ENCODE data around the gene MAP7D2.

MAP7D2 gene

GRCh38 chrX:19964017-19964710 lies 152.5 kb downstream of the MAP7D2 start:
- DNase-seq, result peak; percentile 79

- DNase-seq, result no peak
These were observed 155.8 kb downstream of the MAP7D2 start for GRCh38 chrX:19960913-19961312.

- DNase-seq, result no peak
These were observed 157.9 kb downstream of the MAP7D2 start for GRCh38 chrX:19958552-19959486.

GRCh38 chrX:19956923-19957322 lies 159.8 kb downstream of the MAP7D2 start:
- no peak for DNase-seq

All from activated CD4-positive, alpha-beta T cell treated with anti-CD3 and anti-CD28 coated beads, Interleukin-2, amount 50 U/mL, for 16 hours (primary cell).